Keratinocyte (primary cell): Measurements from ENCODE around the gene ZGPAT. TPM values are rescaled to one million over a fixed set of nuclear protein-coding genes. Genes with fewer than 3 reads are reported as not detected.
"Not testable (repeated sequence)": the region's sequence is repeated elsewhere in the genome, so short reads cannot be mapped to it uniquely, and the experiment has no call there.

ENCODE experiments used
- DNase-seq: peaks from one replicate; pipeline ENCODE4 v3.0.0-alpha.2; 2011; ENCODE audit warnings: low read depth, missing footprints, low spot score
- FAIRE-seq: peaks from 2 replicates; lab custom pipeline; 2011; peaks lifted over from hg19 to GRCh38; lab: Jason Lieb, UNC
- H2AFZ ChIP-seq: 2 replicates; pipeline ENCODE4 v1.6.0; 2012; ENCODE audit warnings: low read length, control low read depth, inconsistent platforms; ENCODE audit not compliant: control insufficient read depth
- H3K27ac ChIP-seq: 2 replicates; pipeline ENCODE4 v1.5.1; 2011; ENCODE audit warnings: low read length; ENCODE audit not compliant: control insufficient read depth, insufficient read depth
- H3K27me3 ChIP-seq: 3 replicates; pipeline ENCODE4 v1.6.0; 2011; ENCODE audit warnings: low read length; ENCODE audit not compliant: control insufficient read depth, insufficient read depth; ENCODE audit errors: extremely low read depth
- H3K36me3 ChIP-seq, 2 experiments: 2 replicates in 1 of 2; 3 replicates in 1 of 2; pipeline ENCODE4 v1.5.1; 2011; ENCODE audit warnings: low read length in 2 of 2, mild to moderate bottlenecking in 1 of 2; ENCODE audit not compliant: control insufficient read depth in 2 of 2, insufficient read depth in 2 of 2; ENCODE audit errors: extremely low read depth in 1 of 2
- H3K4me1 ChIP-seq: 3 replicates; pipeline ENCODE4 v1.5.1; 2011; ENCODE audit warnings: low read length; ENCODE audit not compliant: control insufficient read depth, insufficient read depth; ENCODE audit errors: extremely low read depth
- H3K4me2 ChIP-seq: 3 replicates; pipeline ENCODE4 v1.6.0; 2011; ENCODE audit warnings: low read depth, low read length; ENCODE audit not compliant: control insufficient read depth, insufficient read depth; ENCODE audit errors: extremely low read depth
- H3K4me3 ChIP-seq, 3 experiments: fragments of 200-600 bp in 1 of 3; sonication (generic) in 1 of 3; 2 replicates in 2 of 3; 3 replicates in 1 of 3; pipeline ENCODE4 v1.5.1; 2011 to 2016; ENCODE audit warnings: low read length in 3 of 3, mild to moderate bottlenecking in 3 of 3, control low read depth in 2 of 3, inconsistent platforms in 1 of 3, low read depth in 1 of 3, mixed read lengths in 1 of 3, mixed run types in 1 of 3, moderate library complexity in 1 of 3; ENCODE audit not compliant: control insufficient read depth in 2 of 3, insufficient read depth in 2 of 3; ENCODE audit errors: extremely low read depth in 1 of 3
- H3K79me2 ChIP-seq: 2 replicates; pipeline ENCODE4 v1.6.0; 2012; ENCODE audit warnings: low read length; ENCODE audit not compliant: control insufficient read depth, insufficient read depth
- H3K9ac ChIP-seq: 3 replicates; pipeline ENCODE4 v1.6.0; 2011; ENCODE audit warnings: low read length; ENCODE audit not compliant: control insufficient read depth, insufficient read depth; ENCODE audit errors: extremely low read depth
- H3K9me1 ChIP-seq: 3 replicates; pipeline ENCODE4 v1.6.0; 2011; ENCODE audit warnings: low read length; ENCODE audit not compliant: control insufficient read depth, insufficient read depth; ENCODE audit errors: extremely low read depth
- H3K9me3 ChIP-seq: 2 replicates; pipeline ENCODE4 v1.5.1; 2012; ENCODE audit warnings: low read depth, low read length; ENCODE audit not compliant: control insufficient read depth
- H4K20me1 ChIP-seq: 3 replicates; pipeline ENCODE4 v1.6.0; 2011; ENCODE audit warnings: low read length; ENCODE audit not compliant: control insufficient read depth, insufficient read depth; ENCODE audit errors: extremely low read depth
- CTCF ChIP-seq, 3 experiments: IDR thresholded peaks in 1 of 3; conservative IDR thresholded peaks in 1 of 3; optimal IDR thresholded peaks in 1 of 3; 2 replicates in 2 of 3; 3 replicates in 1 of 3; pipeline versions ENCODE3 to v1.5.1; 2011; ENCODE audit warnings: low read length in 3 of 3, mild to moderate bottlenecking in 3 of 3, moderate library complexity in 2 of 3, control low read depth in 1 of 3, inconsistent platforms in 1 of 3; ENCODE audit not compliant: insufficient read depth in 2 of 3; ENCODE audit errors: extremely low read depth in 1 of 3
- EZH2 ChIP-seq: IDR thresholded peaks from one replicate; pipeline ENCODE4 v1.6.1; 2012; ENCODE audit warnings: inconsistent platforms, mild to moderate bottlenecking, low read length, moderate library complexity
- dilution Hi-C: fragments of 300-500 bp; cut with MboI; formaldehyde crosslinking; loops from one replicate; pipeline ENCODE4 v1.7.0; 2020; ENCODE audit warnings: low sequenced_read_pairs; ENCODE audit not compliant: extremely low pct_ligation_motif_present
- polyA plus RNA-seq, 5 experiments: library from polyadenylated mRNA; depleted of rRNA in 3 of 5; stranded (reverse) in 3 of 5; stranded (forward) in 1 of 5; unstranded in 1 of 5; fragments of >200 nt; gene quantifications; 1 replicate in 1 of 5; 2 replicates in 3 of 5; 3 replicates in 1 of 5; pipeline versions ENCODE4 v1.2.1 to v1.2.3, GENCODE V29; 2011 to 2012; ENCODE audit warnings: missing spikeins in 2 of 5, low read depth in 1 of 5, low replicate concordance in 1 of 5

ZGPAT gene
- polyA plus RNA-seq, 1 donor (not counting 4 experiments of a cell fraction or from before 2014, with no cell fraction given) = 7.8 TPM

GRCh38 chr20:63775096-63775978, 67.5 kb downstream of the ZGPAT start:
- H3K9me1 ChIP-seq = no peaks in the 10 kb centered on the region
- no peak for DNase-seq
- peaks cover 7% of the 10 kb centered on the region for H3K4me1 ChIP-seq
- H3K27me3 ChIP-seq = peaks cover 10% of the 10 kb centered on the region
- no peaks in the 10 kb centered on the region for H3K79me2 ChIP-seq
- FAIRE-seq = no peak
- no peak overlapping the region for H3K9ac ChIP-seq
- no peak overlapping the region for H2AFZ ChIP-seq
- H3K4me3 ChIP-seq = no peak overlapping the region
- no peaks in the 10 kb centered on the region for H4K20me1 ChIP-seq
- no peaks in the 10 kb centered on the region for H3K36me3 ChIP-seq
- H3K9me3 ChIP-seq = no peaks in the 10 kb centered on the region
- TF ChIP-seq EZH2 = no peak
- TF ChIP-seq CTCF (optimal IDR thresholded peaks at IDR 0.05 in 1 of 3, IDR thresholded peaks at IDR 0.05 in 1 of 3, conservative IDR thresholded peaks at IDR 0.05 in 1 of 3; ENCODE audit: extremely low read depth in 1 of 3, insufficient read depth in 2 of 3, low read length in 3 of 3) = peak; percentile 25 to 65 (median 43)
- no peak overlapping the region for H3K27ac ChIP-seq
- no peak overlapping the region for H3K4me2 ChIP-seq
- dilution Hi-C loops = no loop called here

GRCh38 chr20:63776875-63777274, 69.0 kb downstream of the ZGPAT start:
- H3K79me2 ChIP-seq, FAIRE-seq, H2AFZ ChIP-seq, H3K9me3 ChIP-seq, H3K36me3 ChIP-seq, dilution Hi-C loops, H3K4me2 ChIP-seq, H3K27ac ChIP-seq, H3K4me1 ChIP-seq, H3K4me3 ChIP-seq, H3K9me1 ChIP-seq, DNase-seq, H3K9ac ChIP-seq, H4K20me1 ChIP-seq: not testable (repeated sequence)
- H3K27me3 ChIP-seq = peaks cover 10% of the 10 kb centered on the region
